Stimulated activated naive CD4-positive, alpha-beta T cell (primary cell): ENCODE data around the gene PPP1R12C.

Experiments used
- DNase-seq, 6 experiments: peaks; one replicate each; lab custom pipeline; 2025; lab: John Stamatoyannopoulos, UW

The PPP1R12C gene

GRCh38 chr19:55046975-55047622 is 70.3 kb downstream of the PPP1R12C start:
- DNase-seq, result no peak

GRCh38 chr19:55044771-55045716 is 72.4 kb downstream of the PPP1R12C start:
- no peak for DNase-seq

GRCh38 chr19:55044286-55044685 is 73.2 kb downstream of the PPP1R12C start:
- no peak for DNase-seq

GRCh38 chr19:55042688-55043087 is 74.7 kb downstream of the PPP1R12C start:
- DNase-seq, result no peak

GRCh38 chr19:55042344-55042678 is 75.1 kb downstream of the PPP1R12C start:
- no peak for DNase-seq

DNA sequence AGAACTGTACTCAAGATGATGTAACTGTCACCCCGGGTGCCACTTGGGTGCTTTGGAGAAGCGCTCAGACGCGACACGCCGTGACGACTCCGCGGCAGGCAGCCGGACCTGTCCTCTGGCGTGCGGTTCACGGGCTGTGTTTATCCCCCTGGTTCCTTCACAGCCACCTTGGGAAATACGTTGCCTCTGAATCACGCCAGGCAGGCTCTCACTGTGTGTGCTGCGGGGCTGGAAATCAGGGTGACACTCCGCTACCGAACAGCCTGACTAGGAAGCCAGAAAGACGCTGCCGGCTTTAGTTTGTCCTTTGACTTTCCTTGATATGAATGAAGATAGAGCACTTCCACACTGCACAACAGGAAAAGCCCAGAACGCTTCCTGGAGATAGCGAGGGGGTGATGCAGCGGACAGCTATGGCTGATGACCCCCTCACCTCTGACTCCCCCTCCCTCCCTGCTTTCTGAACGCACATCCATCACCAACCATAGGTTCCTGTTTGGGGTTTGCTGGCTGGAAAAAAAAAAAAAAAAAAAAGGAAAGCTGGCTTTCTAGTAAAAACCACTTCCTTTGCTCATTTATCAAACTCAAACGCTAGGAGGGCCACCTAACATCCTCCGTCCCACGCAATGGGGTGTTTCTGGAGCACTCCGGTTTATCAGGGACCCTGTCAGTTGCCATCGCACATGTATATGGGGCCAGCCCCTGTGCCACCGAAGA is 75.7 kb downstream of the PPP1R12C start:
- DNase-seq, result peak in 3 of 6 experiments; percentile 22 to 29 (median 29)

DNA sequence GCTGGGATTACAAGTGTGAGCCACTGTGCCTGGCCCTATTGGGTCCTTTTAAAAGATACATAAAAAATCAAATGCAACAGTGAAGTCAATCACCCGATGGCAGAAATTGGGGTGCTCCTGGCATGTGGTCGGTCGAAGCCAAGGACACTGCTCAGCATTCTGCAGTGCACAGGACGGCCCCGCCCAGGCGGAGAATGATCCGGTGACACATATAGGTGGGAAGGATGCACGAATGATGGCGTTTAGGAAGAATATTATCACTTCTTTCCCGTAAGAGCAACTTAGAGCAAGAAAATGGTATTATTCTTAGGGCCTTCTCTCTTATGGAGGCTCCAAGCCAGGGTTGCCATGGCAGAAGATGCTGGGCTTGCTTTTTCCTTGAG is 76.2 kb downstream of the PPP1R12C start:
- no peak for DNase-seq
